ENCODE results near the gene AMMECR1. TPM values are rescaled to one million over a fixed set of nuclear protein-coding genes. Genes with fewer than 3 reads are reported as not detected.

AMMECR1 gene
- total and polyA plus RNA-seq, 8 donors = 0.45 to 28.7 (median 3.6) TPM

DNA sequence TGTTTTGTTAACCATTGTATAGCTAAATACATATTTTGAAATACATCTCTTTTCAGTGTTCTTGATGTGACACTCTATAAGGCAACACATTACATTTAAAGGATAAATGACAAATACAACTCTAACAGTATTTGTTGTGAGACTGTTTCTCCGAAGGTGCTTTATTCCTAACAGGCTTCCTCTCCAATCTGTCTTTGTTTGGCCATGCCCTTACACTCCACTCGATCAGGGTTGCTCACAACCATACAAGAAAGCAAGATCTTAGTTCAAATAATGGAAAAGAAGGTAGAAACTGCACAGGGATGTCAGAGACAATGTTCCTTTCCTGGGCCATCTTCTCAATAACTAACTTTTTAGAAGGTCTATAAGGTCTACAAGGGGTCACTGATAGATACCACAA, 36.5 kb downstream of the AMMECR1 start:
- intact Hi-C loops (cut with DNase I; ENCODE audit: low total_unique reads) = no loop called here
- no peaks in the 10 kb centered on the region for H3K36me3 ChIP-seq
- 37 to 65% (median 49%) methylated on average over 2 of the region's 2 CpGs for WGBS, 5 donors

DNA sequence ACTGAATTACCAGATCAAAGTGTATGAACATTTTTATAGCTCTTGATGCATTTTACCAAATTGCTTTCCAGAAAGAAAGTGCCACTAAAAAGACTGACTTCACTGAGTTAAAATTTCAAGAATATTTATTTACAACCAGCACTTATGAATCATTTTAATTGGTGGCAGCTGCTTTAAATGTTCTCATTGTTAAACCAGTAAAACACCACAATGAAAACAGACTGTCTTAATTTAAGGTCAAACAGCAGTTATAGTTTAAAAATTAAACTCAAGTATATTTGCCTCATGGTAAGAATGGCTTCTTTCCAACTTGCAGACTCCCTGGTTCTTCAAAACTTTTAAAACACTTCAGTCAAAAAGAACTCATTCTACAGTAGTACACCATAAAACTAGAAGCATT, 36.9 kb downstream of the AMMECR1 start:
- no peak overlapping the region for H3K27ac ChIP-seq
- intact Hi-C loops (cut with DNase I; ENCODE audit: low total_unique reads) = no loop called here
- H3K36me3 ChIP-seq = no peaks in the 10 kb centered on the region
- peaks cover 0 to 7% (median 0%) of the 10 kb centered on the region in 4 donors for H3K9me3 ChIP-seq
- no peak for TF ChIP-seq POLR2AphosphoS5 (IDR thresholded peaks at IDR 0.05)
- no peaks in the 10 kb centered on the region for H3K27me3 ChIP-seq
- H3K4me1 ChIP-seq = peaks cover 0 to 11% (median 0%) of the 10 kb centered on the region in 4 donors
- DNase-seq = no peak
- no peak overlapping the region for H3K4me3 ChIP-seq

More for the DNA sequence above, 36.5 kb downstream of the AMMECR1 start:
- H3K9me3 ChIP-seq = peaks cover 0 to 7% (median 0%) of the 10 kb centered on the region in 4 donors
- peaks cover 0 to 11% (median 0%) of the 10 kb centered on the region in 4 donors for H3K4me1 ChIP-seq
- no peak for DNase-seq
- TF ChIP-seq POLR2AphosphoS5 (IDR thresholded peaks at IDR 0.05) = no peak
- TF ChIP-seq, protein P1, sequence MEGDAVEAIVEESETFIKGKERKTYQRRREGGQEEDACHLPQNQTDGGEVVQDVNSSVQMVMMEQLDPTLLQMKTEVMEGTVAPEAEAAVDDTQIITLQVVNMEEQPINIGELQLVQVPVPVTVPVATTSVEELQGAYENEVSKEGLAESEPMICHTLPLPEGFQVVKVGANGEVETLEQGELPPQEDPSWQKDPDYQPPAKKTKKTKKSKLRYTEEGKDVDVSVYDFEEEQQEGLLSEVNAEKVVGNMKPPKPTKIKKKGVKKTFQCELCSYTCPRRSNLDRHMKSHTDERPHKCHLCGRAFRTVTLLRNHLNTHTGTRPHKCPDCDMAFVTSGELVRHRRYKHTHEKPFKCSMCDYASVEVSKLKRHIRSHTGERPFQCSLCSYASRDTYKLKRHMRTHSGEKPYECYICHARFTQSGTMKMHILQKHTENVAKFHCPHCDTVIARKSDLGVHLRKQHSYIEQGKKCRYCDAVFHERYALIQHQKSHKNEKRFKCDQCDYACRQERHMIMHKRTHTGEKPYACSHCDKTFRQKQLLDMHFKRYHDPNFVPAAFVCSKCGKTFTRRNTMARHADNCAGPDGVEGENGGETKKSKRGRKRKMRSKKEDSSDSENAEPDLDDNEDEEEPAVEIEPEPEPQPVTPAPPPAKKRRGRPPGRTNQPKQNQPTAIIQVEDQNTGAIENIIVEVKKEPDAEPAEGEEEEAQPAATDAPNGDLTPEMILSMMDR (IDR thresholded peaks at IDR 0.05) = no peak
- no peak overlapping the region for H3K4me3 ChIP-seq
- H3K27ac ChIP-seq = no peak overlapping the region
- no peaks in the 10 kb centered on the region for H3K27me3 ChIP-seq

DNA sequence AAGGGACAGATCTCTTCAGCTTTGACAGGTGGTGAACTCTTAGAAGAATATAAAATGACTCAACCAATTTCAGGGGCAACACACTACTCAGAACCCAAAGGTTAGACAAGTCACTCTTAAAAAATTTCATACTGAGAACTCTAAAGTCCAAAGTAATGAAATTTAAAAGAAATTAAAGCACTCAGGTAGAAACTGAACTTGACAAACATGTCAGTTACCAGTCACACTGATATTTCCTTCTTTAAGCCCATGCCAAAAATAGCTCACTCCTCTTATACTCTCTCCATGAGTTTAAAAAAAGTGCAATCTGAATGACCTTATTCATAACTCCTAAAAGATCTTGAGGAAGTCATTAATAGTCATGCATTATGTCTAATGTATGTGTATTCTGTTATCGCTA, 40.3 kb downstream of the AMMECR1 start:
- TF ChIP-seq POLR2A (IDR thresholded peaks at IDR 0.05) (no peak), EP300 (IDR thresholded peaks at IDR 0.05) (no peak), POLR2AphosphoS5 (IDR thresholded peaks at IDR 0.05) (no peak)
- TF ChIP-seq, protein P1 (IDR thresholded peaks at IDR 0.05) = no peak
- WGBS, 5 donors = 54 to 72% (median 63%) methylated on average over 1 of the region's 1 CpG

DNA sequence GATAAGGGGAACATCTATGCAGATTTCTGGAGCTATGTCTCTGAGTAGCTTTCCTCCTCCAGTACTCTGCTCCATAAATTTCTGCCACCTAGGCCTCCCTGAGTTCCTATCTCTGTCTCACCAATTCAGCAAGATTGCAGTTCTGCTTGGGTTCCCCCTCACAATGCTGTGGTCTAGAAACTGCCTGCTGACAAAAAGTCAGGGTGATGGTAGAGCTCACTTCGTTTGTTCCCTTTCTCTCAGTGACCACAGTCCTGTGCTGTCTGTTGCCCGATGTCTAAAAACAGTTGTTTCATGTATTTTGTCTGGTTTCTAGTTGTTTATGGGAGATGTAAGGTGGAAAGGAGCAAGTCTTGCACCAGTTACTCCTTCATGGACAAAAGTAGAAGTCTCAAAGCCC, 41.1 kb downstream of the AMMECR1 start:
- peaks cover 0 to 11% (median 0%) of the 10 kb centered on the region in 4 donors for H3K4me1 ChIP-seq
- TF ChIP-seq POLR2AphosphoS5 (IDR thresholded peaks at IDR 0.05) = no peak
- no peak for TF ChIP-seq EP300 (IDR thresholded peaks at IDR 0.05)
- no peaks in the 10 kb centered on the region for H3K9me3 ChIP-seq
- intact Hi-C loops (cut with DNase I; ENCODE audit: low total_unique reads) = no loop called here
- H3K36me3 ChIP-seq = no peaks in the 10 kb centered on the region
- H3K27ac ChIP-seq = no peak overlapping the region
- 53 to 89% (median 62%) methylated on average over 2 of the region's 2 CpGs for WGBS, 5 donors
- DNase-seq = no peak
- H3K4me3 ChIP-seq = no peak overlapping the region
- H3K27me3 ChIP-seq = no peaks in the 10 kb centered on the region

More for the DNA sequence above, 40.3 kb downstream of the AMMECR1 start:
- H3K27ac ChIP-seq = no peak overlapping the region
- no peaks in the 10 kb centered on the region for H3K36me3 ChIP-seq
- no peak overlapping the region for H3K4me3 ChIP-seq
- H3K9me3 ChIP-seq = no peaks in the 10 kb centered on the region
- H3K27me3 ChIP-seq = no peaks in the 10 kb centered on the region
- no peak for DNase-seq
- intact Hi-C loops (cut with DNase I; ENCODE audit: low total_unique reads) = no loop called here
- peaks cover 0 to 11% (median 0%) of the 10 kb centered on the region in 4 donors for H3K4me1 ChIP-seq

DNA sequence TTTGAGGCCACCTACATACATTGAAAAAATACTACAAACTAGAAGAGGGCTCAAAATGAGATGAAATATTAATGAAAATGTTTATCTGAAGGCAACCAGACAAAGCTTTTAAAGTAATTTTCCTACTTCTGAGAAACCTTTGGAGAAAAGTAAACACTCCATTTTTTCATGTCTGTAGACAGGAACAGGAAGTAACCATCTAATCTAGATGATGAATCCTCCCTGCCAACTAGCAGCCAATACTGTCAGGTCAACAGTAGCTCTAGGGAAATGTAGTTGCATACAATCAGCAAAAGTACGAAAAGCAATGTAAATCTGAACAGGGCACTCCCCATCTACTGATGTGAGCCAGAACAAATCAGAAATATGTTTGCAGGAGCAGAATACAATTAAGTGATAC, 49.0 kb downstream of the AMMECR1 start:
- Histone ChIP-seq H3K27ac (no peak overlapping the region), H3K27me3 (no peaks in the 10 kb centered on the region), H3K9me3 (no peaks in the 10 kb centered on the region), H3K4me3 (no peak overlapping the region), H3K4me1 (peaks cover 0 to 4% (median 0%) of the 10 kb centered on the region in 4 donors), H3K36me3 (no peaks in the 10 kb centered on the region)
- no peak for DNase-seq
- 30 to 59% (median 39%) methylated on average over 1 of the region's 1 CpG for WGBS, 5 donors
- intact Hi-C loops (cut with DNase I; ENCODE audit: low total_unique reads) = no loop called here
- TF ChIP-seq, protein P1 (IDR thresholded peaks at IDR 0.05) = no peak
- TF ChIP-seq POLR2AphosphoS5 (IDR thresholded peaks at IDR 0.05) = no peak
- no peak for TF ChIP-seq POLR2A (IDR thresholded peaks at IDR 0.05)
- TF ChIP-seq EP300 (IDR thresholded peaks at IDR 0.05) = no peak
